Pancreas (tissue), 10 donors: ENCODE data around the gene TMED1. TPM values are rescaled to one million over a fixed set of nuclear protein-coding genes. Genes with fewer than 3 reads are reported as not detected.
"Not testable (repeated sequence)": the region's sequence is repeated elsewhere in the genome, so short reads cannot be mapped to it uniquely, and the experiment has no call there.

Experiments
- ATAC-seq, 4 donors: fragments of 200-7000 bp; cut with Tn5 transposase; one replicate each; pipeline versions ENCODE4 v1.8.0 to v1.9.1; 2020; ENCODE audit warnings: mild to moderate bottlenecking in 4 of 4, moderate library complexity in 4 of 4
- DNase-seq, 6 donors: peaks; one replicate each; pipeline ENCODE4 v3.0.0-alpha.2; 2020
- FAIRE-seq: peaks from 2 replicates; lab custom pipeline; 2012; peaks lifted over from hg19 to GRCh38; lab: Jason Lieb, UNC
- H3K27ac ChIP-seq, 4 donors: fragments of 200-600 bp; sonication (generic); 1 replicate in 3 of 4; 2 replicates in 1 of 4; pipeline versions ENCODE4 v1.5.0 to v1.8.0; 2020
- H3K27me3 ChIP-seq, 4 donors: fragments of 200-600 bp; one replicate each; pipeline ENCODE4 v1.8.0; 2021
- H3K36me3 ChIP-seq, 3 donors: fragments of 200-600 bp; sonication (generic) in 1 of 3; one replicate each; pipeline versions ENCODE4 v1.5.0 to v1.8.0; 2020 to 2021
- H3K4me1 ChIP-seq, 3 donors: fragments of 200-600 bp; one replicate each; pipeline ENCODE4 v1.8.0; 2021
- H3K4me3 ChIP-seq, 4 donors: fragments of 200-600 bp; sonication (generic) in 2 of 4; one replicate each; pipeline versions ENCODE4 v1.5.0 to v1.8.0; 2020 to 2021
- H3K9me3 ChIP-seq, 4 donors: fragments of 200-600 bp; one replicate each; pipeline ENCODE4 v1.8.0; 2021
- CTCF ChIP-seq, 4 donors: fragments of 200-600 bp; sonication (generic) in 3 of 4; IDR thresholded peaks; one replicate each; pipeline versions ENCODE4 v1.5.0 to v1.8.0; 2021; ENCODE audit warnings: antibody characterized with exemption in 4 of 4
- WGBS, 2 donors: extraction: QIAGEN DNeasy Blood & Tissue Kit; methylation state at CpG; one replicate each; pipeline ENCODE4 v1.1.7; 2013; 5-methylcytosine and 5-hydroxymethylcytosine counted together
- intact Hi-C, 3 donors: fragments of 100-400 bp; cut with DNase I; formaldehyde crosslinking; loops; one replicate each; pipeline versions ENCODE4 v1.11.1 to v1.14.2; 2022
- polyA plus RNA-seq, 2 donors: library from polyadenylated mRNA; stranded (reverse); fragments of 200-250 nt; gene quantifications; one replicate each; pipeline ENCODE4 v1.2.3, GENCODE V29; 2013
- total RNA-seq, 6 donors: library from RNA; stranded (reverse); fragmentation: NEBNext Ultra II Directional in 4 of 6; extraction: Animal tissue kit (Norgen Biotek cat#: 25700) in 4 of 6; gene quantifications; one replicate each; pipeline versions ENCODE4 v1.2.1 to v1.2.4, GENCODE V29; 2021 to 2023
- donor health status: healthy with polysubstance abuse.
- donor health status: DM: no; HTN: no; CAD: no; lungs with moderate emphysema.
- donor health status: DM: no; HTN: no; CAD: no.
- donor health status: control.
- donor health status: control.
- donor health status: Bipolar disorder and iron deficiency.
- donor health status: DM: yes; HTN: yes; CAD: no.
- donor health status: DM: no; HTN: no; CAD: no.
- donor health status: DM: no; HTN: no; CAD: no.
- donor health status: DM: yes; HTN: yes; CAD: no.

The TMED1 gene
- total and polyA plus RNA-seq, 8 donors, result 13.6 to 32.3 (median 20.4) TPM

- Histone ChIP-seq H3K4me1 (peaks cover 0 to 16% (median 0%) of the 10 kb centered on the region in 3 donors), H3K4me3 (no peak overlapping the region), H3K9me3 (no peaks in the 10 kb centered on the region), H3K27me3 (no peaks in the 10 kb centered on the region), H3K27ac (no peak overlapping the region), H3K36me3 (no peaks in the 10 kb centered on the region)
- no peak for ATAC-seq
- no peak for DNase-seq
- WGBS, 2 donors, result 80% methylated on average over 14 of the region's 14 CpGs
- no peak for TF ChIP-seq CTCF (IDR thresholded peaks at IDR 0.05)
- intact Hi-C loops, result no loop called here
- no peak for FAIRE-seq
Measured at GRCh38 chr19:10881403-10882107, 45.5 kb upstream of the TMED1 start.

GRCh38 chr19:10878253-10878652 lies 42.2 kb upstream of the TMED1 start:
- no peak for FAIRE-seq
- H3K4me1 ChIP-seq, result peaks cover 0 to 22% (median 0%) of the 10 kb centered on the region in 3 donors

GRCh38 chr19:10877608-10878007 lies 41.6 kb upstream of the TMED1 start:
- H3K27me3 ChIP-seq, FAIRE-seq, DNase-seq, ATAC-seq, H3K9me3 ChIP-seq, H3K36me3 ChIP-seq, intact Hi-C loops, H3K4me3 ChIP-seq: not testable (repeated sequence)
- Histone ChIP-seq H3K27ac (peak overlapping the region in 1 of 4 donors; percentile 2), H3K4me1 (peaks cover 0 to 28% (median 0%) of the 10 kb centered on the region in 3 donors)
- 95 to 98% methylated on average over 9 of the region's 9 CpGs for WGBS, 2 donors

More at GRCh38 chr19:10878253-10878652, 42.2 kb upstream of the TMED1 start:
- intact Hi-C loops, result no loop called here
- Histone ChIP-seq H3K4me3 (no peak overlapping the region), H3K27me3 (no peaks in the 10 kb centered on the region), H3K36me3 (no peaks in the 10 kb centered on the region), H3K27ac (no peak overlapping the region), H3K9me3 (no peaks in the 10 kb centered on the region)
- DNase-seq (no peak), ATAC-seq (no peak)
- no peak for TF ChIP-seq CTCF (IDR thresholded peaks at IDR 0.05)
- WGBS, 2 donors, result 85 to 86% methylated on average over 3 of the region's 3 CpGs

GRCh38 chr19:10876459-10877240 lies 40.6 kb upstream of the TMED1 start:
- peaks cover 0 to 29% (median 0%) of the 10 kb centered on the region in 3 donors for H3K4me1 ChIP-seq
- DNase-seq (peak in 2 of 6 donors; percentile 37 to 68), ATAC-seq (peak in 3 of 4 donors; percentile 34 to 40 (median 36)), FAIRE-seq (no peak)
- H3K27ac ChIP-seq, result peak overlapping the region in 2 of 4 donors; percentile 2 to 6
- TF ChIP-seq CTCF (IDR thresholded peaks at IDR 0.05), result no peak
- no peak overlapping the region for H3K4me3 ChIP-seq
- intact Hi-C loops, result no loop called here
- H3K36me3 ChIP-seq, result no peaks in the 10 kb centered on the region
- H3K9me3 ChIP-seq, result no peaks in the 10 kb centered on the region
- H3K27me3 ChIP-seq, result no peaks in the 10 kb centered on the region
- 67 to 68% methylated on average over 10 of the region's 10 CpGs for WGBS, 2 donors

- Histone ChIP-seq H3K4me1 (peaks cover 0 to 22% (median 0%) of the 10 kb centered on the region in 3 donors), H3K9me3 (no peaks in the 10 kb centered on the region), H3K4me3 (no peak overlapping the region), H3K36me3 (no peaks in the 10 kb centered on the region), H3K27me3 (no peaks in the 10 kb centered on the region), H3K27ac (no peak overlapping the region)
- intact Hi-C loops, result no loop called here
- ATAC-seq, result no peak
- no peak for FAIRE-seq
- no peak for TF ChIP-seq CTCF (IDR thresholded peaks at IDR 0.05)
- DNase-seq, result no peak
- 95 to 96% methylated on average over 1 of the region's 1 CpG for WGBS, 2 donors
Measured at GRCh38 chr19:10874024-10874423, 38.0 kb upstream of the TMED1 start.
